ENCODE measurements around the gene CCDC82.

DNA sequence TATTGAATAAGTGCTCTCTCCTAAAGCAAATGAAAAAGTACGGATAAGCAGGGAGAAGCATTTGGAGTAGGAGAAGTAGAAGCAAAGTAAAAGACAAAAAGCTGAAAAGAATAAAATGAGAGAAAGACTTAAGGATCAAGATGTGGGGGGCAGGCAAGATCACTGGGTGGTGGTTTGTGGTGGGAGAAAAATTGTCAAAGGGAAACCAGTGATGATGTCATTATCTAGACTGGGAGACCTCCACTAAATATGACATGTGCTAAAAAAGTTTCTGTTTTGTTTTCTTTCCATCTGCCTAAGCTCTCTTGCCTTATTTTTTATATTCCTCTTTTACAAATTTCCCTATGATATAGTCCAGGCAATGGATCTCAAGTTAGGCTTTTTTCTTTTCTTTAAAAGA lies 31.9 kb downstream of the CCDC82 start:
- TF ChIP-seq, protein P1, sequence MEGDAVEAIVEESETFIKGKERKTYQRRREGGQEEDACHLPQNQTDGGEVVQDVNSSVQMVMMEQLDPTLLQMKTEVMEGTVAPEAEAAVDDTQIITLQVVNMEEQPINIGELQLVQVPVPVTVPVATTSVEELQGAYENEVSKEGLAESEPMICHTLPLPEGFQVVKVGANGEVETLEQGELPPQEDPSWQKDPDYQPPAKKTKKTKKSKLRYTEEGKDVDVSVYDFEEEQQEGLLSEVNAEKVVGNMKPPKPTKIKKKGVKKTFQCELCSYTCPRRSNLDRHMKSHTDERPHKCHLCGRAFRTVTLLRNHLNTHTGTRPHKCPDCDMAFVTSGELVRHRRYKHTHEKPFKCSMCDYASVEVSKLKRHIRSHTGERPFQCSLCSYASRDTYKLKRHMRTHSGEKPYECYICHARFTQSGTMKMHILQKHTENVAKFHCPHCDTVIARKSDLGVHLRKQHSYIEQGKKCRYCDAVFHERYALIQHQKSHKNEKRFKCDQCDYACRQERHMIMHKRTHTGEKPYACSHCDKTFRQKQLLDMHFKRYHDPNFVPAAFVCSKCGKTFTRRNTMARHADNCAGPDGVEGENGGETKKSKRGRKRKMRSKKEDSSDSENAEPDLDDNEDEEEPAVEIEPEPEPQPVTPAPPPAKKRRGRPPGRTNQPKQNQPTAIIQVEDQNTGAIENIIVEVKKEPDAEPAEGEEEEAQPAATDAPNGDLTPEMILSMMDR (IDR thresholded peaks at IDR 0.05), result no peak
- TF ChIP-seq ZFX (IDR thresholded peaks at IDR 0.05; ENCODE audit: borderline replicate concordance), result no peak
